HG03558 (cell line): ENCODE results near the gene ESYT2.

Experiments
- ATAC-seq: cut with Tn5 transposase; IDR thresholded peaks from one replicate; pipeline ENCODE4 v1.9.1; 2021; ENCODE audit warnings: moderate number of reproducible peaks; ENCODE audit not compliant: unreplicated experiment; ENCODE audit errors: extremely low read depth

The ESYT2 gene

GRCh38 chr7:158774952-158775351, 54.4 kb downstream of the ESYT2 start:
- ATAC-seq: no peak

DNA sequence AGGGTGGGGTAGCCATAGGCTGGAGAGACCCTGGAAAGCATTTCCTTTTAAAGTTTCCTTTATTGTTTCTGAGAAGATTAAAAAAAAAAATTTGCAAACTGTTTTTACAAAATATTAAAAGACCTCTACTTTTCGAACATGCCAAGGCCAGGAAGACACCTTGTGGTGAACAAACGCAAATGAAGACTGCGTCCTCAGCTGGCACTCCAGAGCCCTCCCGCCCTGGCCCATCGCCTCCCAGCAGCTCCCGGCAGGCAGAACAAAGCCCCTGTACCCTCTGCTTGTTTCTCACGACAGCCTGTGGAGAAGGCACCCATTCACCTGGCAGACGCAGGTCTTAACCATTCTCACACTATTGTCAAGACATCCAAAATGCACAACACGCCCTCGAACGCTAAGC, 56.4 kb downstream of the ESYT2 start:
- no peak for ATAC-seq

GRCh38 chr7:158771213-158771834, 58.0 kb downstream of the ESYT2 start:
- ATAC-seq: no peak

DNA sequence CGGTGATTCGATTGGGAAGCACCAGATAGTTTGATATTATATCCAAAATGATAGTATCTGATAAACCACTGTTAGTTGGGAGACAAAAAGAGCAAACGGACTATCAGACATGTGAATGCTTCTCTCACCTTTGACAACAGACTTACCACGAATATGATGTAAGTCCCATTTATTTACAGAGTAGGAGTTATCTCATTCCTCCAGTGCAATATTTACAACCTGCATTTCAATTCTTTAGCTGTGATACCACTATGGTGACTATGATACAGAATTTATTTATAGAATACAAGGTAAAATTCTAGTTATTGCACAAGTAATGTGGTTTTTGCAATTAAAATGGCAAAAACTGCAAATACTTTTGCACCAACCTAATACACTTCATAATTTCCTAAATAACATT, 61.6 kb downstream of the ESYT2 start:
- no peak for ATAC-seq

DNA sequence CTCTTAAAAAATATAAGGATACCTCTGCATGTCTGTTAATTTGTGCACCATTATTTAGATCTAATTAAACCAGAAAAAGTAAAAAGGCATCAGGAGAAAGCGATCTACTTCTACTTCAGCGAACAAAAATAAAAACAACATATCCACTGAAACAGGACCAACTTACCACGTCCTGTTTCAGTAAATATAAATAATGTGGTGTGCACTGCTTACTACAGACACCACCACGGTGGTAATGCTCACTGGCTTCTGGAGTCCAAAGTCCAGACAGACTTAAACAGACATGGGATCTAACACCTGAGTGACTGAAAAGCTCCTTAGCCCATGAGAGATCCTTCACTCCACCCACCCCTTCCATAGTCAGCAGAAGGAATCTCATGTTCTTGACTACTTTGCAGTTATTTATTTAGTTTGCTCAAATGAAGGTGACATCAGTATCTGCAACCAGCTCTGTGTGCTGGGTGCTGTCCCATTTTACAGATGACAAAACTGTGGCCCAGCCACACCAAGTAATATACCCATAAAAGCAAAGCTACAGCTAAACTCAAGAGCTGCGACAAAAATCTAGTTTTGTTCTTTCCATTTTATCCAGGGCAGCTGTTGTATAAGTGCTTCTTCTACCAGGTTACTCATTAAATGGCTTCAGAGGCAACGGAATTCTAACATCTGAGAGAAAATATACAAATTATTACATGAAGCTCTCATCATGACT, 62.6 kb downstream of the ESYT2 start:
- ATAC-seq: no peak

DNA sequence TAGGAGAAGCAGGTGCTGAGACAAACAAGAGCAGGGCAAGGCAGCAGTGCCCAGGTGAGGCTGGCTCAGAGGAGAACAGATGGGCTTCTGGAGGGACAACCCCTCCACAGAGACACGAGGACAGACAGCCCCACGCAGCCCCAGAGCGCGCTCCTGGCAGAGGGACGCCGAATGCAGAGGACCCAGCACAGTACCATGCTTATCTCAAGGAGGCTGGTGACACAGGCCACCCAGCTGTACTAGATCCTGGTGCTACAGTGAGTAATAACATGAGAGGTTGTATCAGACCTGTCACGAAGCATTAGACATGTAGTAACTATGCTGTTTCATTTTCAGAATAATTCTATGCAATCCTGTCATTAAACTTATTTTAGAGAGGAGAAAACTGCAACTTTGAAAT, 64.3 kb downstream of the ESYT2 start:
- ATAC-seq: no peak

- no peak for ATAC-seq
These were observed 65.8 kb downstream of the ESYT2 start for GRCh38 chr7:158763454-158764033.

GRCh38 chr7:158761945-158762344, 67.4 kb downstream of the ESYT2 start:
- no peak for ATAC-seq

GRCh38 chr7:158760936-158761335, 68.4 kb downstream of the ESYT2 start:
- ATAC-seq: no peak

- no peak for ATAC-seq
These were observed 68.9 kb downstream of the ESYT2 start for GRCh38 chr7:158760445-158760764.

- no peak for ATAC-seq
These were observed 69.4 kb downstream of the ESYT2 start for GRCh38 chr7:158759749-158760444.

DNA sequence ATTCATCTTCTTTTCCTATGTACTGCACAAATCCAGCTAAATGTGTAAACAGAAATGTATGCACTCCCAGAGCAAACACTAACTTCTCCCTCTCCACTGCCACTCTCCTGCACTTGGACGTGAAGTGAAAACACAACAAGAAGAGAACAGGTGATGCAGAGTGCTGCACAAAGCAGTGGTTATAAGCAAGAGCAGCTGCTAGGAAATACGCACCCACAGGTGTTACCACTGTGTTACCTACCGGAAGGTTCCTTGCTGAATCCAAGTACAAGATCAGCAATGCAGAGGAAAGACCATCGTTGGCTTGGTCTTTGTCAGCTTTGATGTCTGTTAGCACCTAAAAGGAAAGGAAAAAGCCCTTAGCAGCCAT, 70.1 kb downstream of the ESYT2 start:
- ATAC-seq: no peak

DNA sequence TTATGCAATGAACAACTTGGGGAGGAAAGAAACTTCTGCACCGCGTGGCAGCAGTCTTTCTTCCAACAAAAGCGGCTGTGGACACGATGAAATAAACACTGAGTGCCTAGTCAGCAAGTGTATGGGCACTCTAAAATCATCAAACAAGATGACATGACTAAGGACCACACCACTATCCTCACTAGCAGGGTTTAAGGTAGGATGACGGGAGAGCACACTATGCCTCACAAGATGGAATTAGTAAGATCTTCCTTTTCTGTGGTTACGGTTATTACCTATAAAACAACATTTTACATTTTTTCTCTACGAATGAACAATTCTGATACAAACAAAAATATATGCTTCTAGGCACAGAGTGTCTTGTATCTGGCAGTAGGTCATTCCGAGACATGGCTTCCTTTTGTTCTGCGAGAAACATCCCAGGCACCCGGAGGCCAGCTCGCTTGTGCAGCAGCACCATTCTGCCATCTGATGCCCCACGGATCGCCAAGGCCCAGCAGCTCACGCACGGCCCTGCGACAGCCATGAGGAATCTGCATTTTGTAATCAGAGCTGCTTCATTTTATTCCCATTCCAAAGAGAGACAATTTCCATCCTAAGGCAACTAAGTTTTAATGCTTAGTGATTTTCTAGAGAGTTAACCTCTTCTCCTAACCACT, 70.6 kb downstream of the ESYT2 start:
- no peak for ATAC-seq

- no peak for ATAC-seq
These were observed 71.8 kb downstream of the ESYT2 start for GRCh38 chr7:158757404-158757989.

- no peak for ATAC-seq
These were observed 74.4 kb downstream of the ESYT2 start for GRCh38 chr7:158754746-158755444.

DNA sequence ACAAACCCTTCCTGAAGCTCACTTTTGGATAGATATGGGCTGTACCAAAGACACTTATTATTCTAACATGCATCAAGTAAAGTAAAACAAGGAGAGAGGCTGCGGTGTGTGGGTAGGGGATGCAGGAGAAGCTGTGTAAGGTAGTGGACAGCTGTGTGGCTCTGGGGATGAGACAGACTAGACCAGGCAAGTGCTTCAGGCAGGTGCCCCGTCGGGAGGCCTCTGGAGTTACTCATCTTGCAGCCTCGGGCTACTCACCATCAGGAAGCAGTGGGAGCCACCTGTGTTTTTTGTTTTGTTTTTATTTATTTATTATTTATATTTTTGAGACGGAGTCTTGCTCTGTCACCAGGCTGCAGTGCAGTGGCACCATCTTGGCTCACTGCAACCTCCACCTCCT, 75.4 kb downstream of the ESYT2 start:
- ATAC-seq: no peak

DNA sequence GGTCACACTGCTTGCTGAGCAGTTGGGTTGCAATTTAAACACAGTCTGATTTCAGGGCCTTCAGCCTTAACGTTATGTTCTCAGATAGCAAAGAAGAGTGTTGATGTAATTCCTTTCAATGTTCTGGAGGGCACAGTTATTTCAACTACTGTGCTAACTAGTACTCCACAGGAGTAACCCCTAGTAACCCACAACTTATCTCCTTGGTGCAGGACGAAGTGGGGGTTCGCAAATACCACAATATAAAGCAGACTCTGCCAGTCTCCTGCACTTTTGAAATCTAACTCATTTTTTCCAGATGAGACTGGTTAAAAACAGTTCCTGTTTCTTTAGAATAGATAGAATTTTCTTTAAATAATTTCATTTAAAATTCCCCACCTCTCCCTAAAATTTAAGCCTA, 77.6 kb downstream of the ESYT2 start:
- no peak for ATAC-seq

DNA sequence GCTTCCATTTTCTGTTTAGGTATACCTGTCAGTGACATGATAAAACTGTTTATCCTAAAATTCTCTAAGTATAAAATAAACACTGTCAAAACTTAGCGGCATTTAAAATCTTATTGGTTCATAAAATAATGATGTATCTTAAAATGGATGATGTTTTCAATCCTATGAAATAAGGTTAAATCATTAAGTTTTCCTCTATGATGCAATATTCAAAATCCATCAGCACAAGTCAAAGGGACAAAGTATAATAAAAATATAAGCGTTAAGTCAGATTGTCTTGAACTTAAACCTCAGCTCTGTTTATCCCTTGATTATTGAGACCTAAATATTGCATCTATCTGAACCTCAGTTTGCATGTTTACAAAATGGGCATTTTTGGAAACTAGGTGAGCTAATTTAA, 78.1 kb downstream of the ESYT2 start:
- no peak for ATAC-seq

GRCh38 chr7:158750702-158751101, 78.6 kb downstream of the ESYT2 start:
- no peak for ATAC-seq

DNA sequence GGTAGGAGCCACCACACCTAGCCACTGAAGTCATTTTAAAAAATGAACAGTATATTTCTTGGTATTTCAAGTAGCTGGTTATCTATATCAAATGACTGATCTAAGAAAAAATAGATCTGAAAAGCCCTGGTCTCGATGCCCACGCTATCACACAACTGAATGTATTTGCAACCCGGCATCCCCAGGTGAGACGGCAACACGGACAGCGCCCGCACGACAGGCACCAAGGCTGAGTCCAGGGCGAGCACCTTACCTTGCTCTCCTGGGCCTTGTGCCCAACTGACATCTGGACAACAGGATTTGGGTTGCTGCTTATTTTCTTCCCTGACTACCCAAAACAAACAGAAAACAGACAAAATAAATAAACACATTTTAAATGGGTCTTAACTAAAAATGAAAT, 79.9 kb downstream of the ESYT2 start:
- no peak for ATAC-seq
